ENCODE data around the gene SLC17A3.

Gene SLC17A3

DNA sequence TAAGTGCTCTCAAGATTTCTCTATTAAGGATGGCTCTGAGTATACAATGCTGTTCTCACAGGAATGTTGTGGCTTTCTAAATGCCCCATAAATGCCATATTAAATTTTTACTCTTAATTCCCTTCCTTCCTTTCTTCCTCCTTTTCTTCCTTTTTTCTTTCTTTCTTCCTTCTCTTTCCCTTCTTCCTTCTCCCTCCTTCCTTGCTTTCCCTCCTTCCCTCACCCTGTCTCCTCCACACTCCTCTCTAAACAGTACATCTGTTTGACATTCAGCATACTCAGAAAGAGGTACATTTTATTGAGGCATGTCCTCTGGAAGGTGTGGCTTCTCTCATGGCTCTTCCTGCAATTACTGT, 41.8 kb downstream of the SLC17A3 start:
- no peaks in the 10 kb centered on the region for H3K9me2 ChIP-seq (replicated peaks; ENCODE audit: insufficient read depth, low read length)
- H3K79me2 ChIP-seq (ENCODE audit: insufficient read depth, low read length): no peaks in the 10 kb centered on the region
- H3K27ac ChIP-seq (ENCODE audit: low read depth, low read length): no peak overlapping the region

DNA sequence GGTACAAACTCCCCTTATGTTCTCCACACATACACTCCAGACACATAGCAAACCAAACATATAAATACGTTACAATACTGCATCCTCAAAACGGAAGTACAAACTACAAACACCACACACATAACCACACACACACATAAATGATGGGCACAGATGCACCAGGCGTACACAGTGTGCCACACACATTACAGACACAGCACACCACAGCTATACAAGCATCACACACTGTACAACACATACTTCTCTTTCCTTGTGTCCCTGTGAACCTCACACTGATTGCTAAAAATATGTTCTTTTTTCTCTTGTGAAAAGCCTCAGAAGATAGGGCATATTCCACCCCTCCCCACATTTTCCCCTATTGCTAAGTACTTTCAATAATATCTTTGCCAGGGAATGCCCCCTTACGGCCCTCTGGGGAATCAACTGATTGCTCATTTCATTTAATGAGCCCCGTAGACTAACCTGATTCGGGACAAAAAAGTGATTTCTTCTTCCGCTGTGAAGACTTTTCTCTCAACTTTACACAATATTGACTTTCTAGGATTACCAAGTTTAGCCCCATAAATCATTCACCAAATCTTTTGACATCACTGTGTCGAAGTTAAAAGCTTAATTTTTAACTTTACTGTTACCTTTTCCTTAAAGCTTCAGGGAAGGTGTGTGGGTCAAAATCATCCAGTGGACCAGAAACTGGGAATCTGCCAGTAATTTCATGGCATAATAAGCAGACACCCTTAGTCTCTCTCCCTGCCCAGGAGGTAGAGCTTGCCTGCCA, 42.3 kb downstream of the SLC17A3 start, which contains the start of gene SLC17A1:
Gene SLC17A1, minus strand, starts transcription at position 521 of the 775 bp plus-strand sequence. CDS start 1,495 bp downstream, outside the sequence.
- no peaks in the 10 kb centered on the region for H3K9me2 ChIP-seq (replicated peaks; ENCODE audit: insufficient read depth, low read length)
- no peaks in the 10 kb centered on the region for H4K20me1 ChIP-seq (ENCODE audit: low read depth, low read length)
- H3K9me3 ChIP-seq (ENCODE audit: insufficient read depth, low read length): no peaks in the 10 kb centered on the region
- H3K27ac ChIP-seq (ENCODE audit: low read depth, low read length): no peak within 1 kb of the TSS
- no peak within 1 kb of the TSS for H2AFZ ChIP-seq (ENCODE audit: low read depth, low read length, severe bottlenecking)
- no peak for TF ChIP-seq EZH2phosphoT487 (conservative IDR thresholded peaks at IDR 0.05; ENCODE audit: low read length)
- TF ChIP-seq, protein P1, sequence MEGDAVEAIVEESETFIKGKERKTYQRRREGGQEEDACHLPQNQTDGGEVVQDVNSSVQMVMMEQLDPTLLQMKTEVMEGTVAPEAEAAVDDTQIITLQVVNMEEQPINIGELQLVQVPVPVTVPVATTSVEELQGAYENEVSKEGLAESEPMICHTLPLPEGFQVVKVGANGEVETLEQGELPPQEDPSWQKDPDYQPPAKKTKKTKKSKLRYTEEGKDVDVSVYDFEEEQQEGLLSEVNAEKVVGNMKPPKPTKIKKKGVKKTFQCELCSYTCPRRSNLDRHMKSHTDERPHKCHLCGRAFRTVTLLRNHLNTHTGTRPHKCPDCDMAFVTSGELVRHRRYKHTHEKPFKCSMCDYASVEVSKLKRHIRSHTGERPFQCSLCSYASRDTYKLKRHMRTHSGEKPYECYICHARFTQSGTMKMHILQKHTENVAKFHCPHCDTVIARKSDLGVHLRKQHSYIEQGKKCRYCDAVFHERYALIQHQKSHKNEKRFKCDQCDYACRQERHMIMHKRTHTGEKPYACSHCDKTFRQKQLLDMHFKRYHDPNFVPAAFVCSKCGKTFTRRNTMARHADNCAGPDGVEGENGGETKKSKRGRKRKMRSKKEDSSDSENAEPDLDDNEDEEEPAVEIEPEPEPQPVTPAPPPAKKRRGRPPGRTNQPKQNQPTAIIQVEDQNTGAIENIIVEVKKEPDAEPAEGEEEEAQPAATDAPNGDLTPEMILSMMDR (IDR thresholded peaks at IDR 0.05; ENCODE audit: insufficient read depth, low read length, poor library complexity, severe bottlenecking): no peak
- H3K4me3 ChIP-seq (ENCODE audit: insufficient read depth, low read length, poor library complexity, severe bottlenecking): no peak within 1 kb of the TSS
- H3K9ac ChIP-seq (ENCODE audit: low read length): no peak within 1 kb of the TSS
- no peak within 1 kb of the TSS for H3K4me2 ChIP-seq (ENCODE audit: low read depth, low read length, poor library complexity, severe bottlenecking)
- H3F3A ChIP-seq (ENCODE audit: insufficient read depth): no peaks in the 10 kb centered on the region
- no peaks in the 10 kb centered on the region for H3K79me2 ChIP-seq (ENCODE audit: insufficient read depth, low read length)
- H3K27me3 ChIP-seq (ENCODE audit: low read length): no peaks in the 10 kb centered on the region
- H3K36me3 ChIP-seq (ENCODE audit: low read length): no peaks in the 10 kb centered on the region; the same call in 1 of the 2 replicates

More for the DNA sequence above, 41.8 kb downstream of the SLC17A3 start:
- H3F3A ChIP-seq (ENCODE audit: insufficient read depth): no peaks in the 10 kb centered on the region
- no peaks in the 10 kb centered on the region for H4K20me1 ChIP-seq (ENCODE audit: low read depth, low read length)
- no peak for TF ChIP-seq EZH2phosphoT487 (conservative IDR thresholded peaks at IDR 0.05; ENCODE audit: low read length)
- TF ChIP-seq, protein P1 (IDR thresholded peaks at IDR 0.05; ENCODE audit: insufficient read depth, low read length, poor library complexity, severe bottlenecking): no peak
- no peak overlapping the region for H3K4me2 ChIP-seq (ENCODE audit: low read depth, low read length, poor library complexity, severe bottlenecking)
- H3K4me3 ChIP-seq (ENCODE audit: insufficient read depth, low read length, poor library complexity, severe bottlenecking): no peak overlapping the region
- H3K9ac ChIP-seq (ENCODE audit: low read length): no peak overlapping the region
- H3K9me3 ChIP-seq (ENCODE audit: insufficient read depth, low read length): no peaks in the 10 kb centered on the region
- H3K36me3 ChIP-seq (ENCODE audit: low read length): no peaks in the 10 kb centered on the region; the same call in 1 of the 2 replicates
- no peak overlapping the region for H2AFZ ChIP-seq (ENCODE audit: low read depth, low read length, severe bottlenecking)
- H3K27me3 ChIP-seq (ENCODE audit: low read length): no peaks in the 10 kb centered on the region

GRCh38 chr6:25830458-25830857, 43.6 kb downstream of the SLC17A3 start:
- H3K79me2 ChIP-seq (ENCODE audit: insufficient read depth, low read length): no peaks in the 10 kb centered on the region
- no peak overlapping the region for H3K9ac ChIP-seq (ENCODE audit: low read length)
- no peaks in the 10 kb centered on the region for H3F3A ChIP-seq (ENCODE audit: insufficient read depth)
- H3K9me2 ChIP-seq (replicated peaks; ENCODE audit: insufficient read depth, low read length): no peaks in the 10 kb centered on the region
- no peak overlapping the region for H3K27ac ChIP-seq (ENCODE audit: low read depth, low read length)
- no peak overlapping the region for H2AFZ ChIP-seq (ENCODE audit: low read depth, low read length, severe bottlenecking)
- H3K9me3 ChIP-seq (ENCODE audit: insufficient read depth, low read length): no peaks in the 10 kb centered on the region
- no peak overlapping the region for H3K4me2 ChIP-seq (ENCODE audit: low read depth, low read length, poor library complexity, severe bottlenecking)
- H3K4me3 ChIP-seq (ENCODE audit: insufficient read depth, low read length, poor library complexity, severe bottlenecking): no peak overlapping the region
- H4K20me1 ChIP-seq (ENCODE audit: low read depth, low read length): no peaks in the 10 kb centered on the region
- H3K36me3 ChIP-seq (ENCODE audit: low read length): no peaks in the 10 kb centered on the region; the same call in 1 of the 2 replicates
- TF ChIP-seq, protein P1 (IDR thresholded peaks at IDR 0.05; ENCODE audit: insufficient read depth, low read length, poor library complexity, severe bottlenecking): no peak
- TF ChIP-seq EZH2phosphoT487 (conservative IDR thresholded peaks at IDR 0.05; ENCODE audit: low read length): no peak
- H3K27me3 ChIP-seq (ENCODE audit: low read length): no peaks in the 10 kb centered on the region

All from SU-DHL-6 (cell line).